ENCODE data around the gene TRAPPC2. TPM values are rescaled to one million over a fixed set of nuclear protein-coding genes. Genes with fewer than 3 reads are reported as not detected.

Gene TRAPPC2
- total RNA-seq, 1 experiment from 2014 or later = 23.6 TPM

DNA sequence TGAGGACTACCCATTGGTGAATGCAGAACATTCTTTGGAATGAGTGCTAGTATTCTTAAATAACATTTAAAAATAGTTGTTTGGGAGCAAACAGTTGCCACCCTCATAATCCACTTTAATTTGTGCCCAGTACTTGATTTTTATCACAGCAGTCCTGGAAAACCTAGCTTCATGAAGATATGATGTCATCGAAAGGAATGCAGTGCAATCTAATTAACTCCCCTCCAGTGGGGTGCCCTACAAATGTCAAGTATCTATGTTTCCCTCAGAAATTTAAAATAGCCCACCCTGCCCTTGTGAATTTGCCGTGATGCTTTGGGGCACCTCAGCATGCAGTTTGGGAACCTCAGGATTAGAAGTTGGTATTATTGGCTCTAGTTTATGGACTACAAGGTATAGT, 40.1 kb downstream of the TRAPPC2 start:
- H4K20me1 ChIP-seq (ENCODE audit: insufficient read depth) = peaks cover 7% of the 10 kb centered on the region; the same call in 1 of the 2 replicates
- peak overlapping the region; percentile 90 for H3K27ac ChIP-seq
- DNase-seq = no peak
- no peaks in the 10 kb centered on the region for H3K27me3 ChIP-seq (ENCODE audit: insufficient read depth, low read depth)
- peaks cover 97% of the 10 kb centered on the region for H3K79me2 ChIP-seq (ENCODE audit: low read depth)
- POLR2A ChIA-PET (ENCODE audit: unreplicated experiment) = interaction anchor here (1.1 kb wide), 1 partner anchor 40 kb away, joined by 11 read pairs; the partner anchor contains the start of genes OFD1 and TRAPPC2
- intact Hi-C loops (cut with micrococcal nuclease; ENCODE audit: unreplicated experiment) = no loop called here
- H3K4me2 ChIP-seq = peak overlapping the region; percentile 96
- no peaks in the 10 kb centered on the region for H3K9me3 ChIP-seq (ENCODE audit: insufficient read depth, low read depth)
- H2AFZ ChIP-seq = no peak overlapping the region
- peak overlapping the region; percentile 22; the same call in 1 of the 2 replicates for H3K4me3 ChIP-seq
- H3K36me3 ChIP-seq (ENCODE audit: low read depth) = peaks cover 6% of the 10 kb centered on the region; the same call in 1 of the 2 replicates
- TF ChIP-seq, protein P1, sequence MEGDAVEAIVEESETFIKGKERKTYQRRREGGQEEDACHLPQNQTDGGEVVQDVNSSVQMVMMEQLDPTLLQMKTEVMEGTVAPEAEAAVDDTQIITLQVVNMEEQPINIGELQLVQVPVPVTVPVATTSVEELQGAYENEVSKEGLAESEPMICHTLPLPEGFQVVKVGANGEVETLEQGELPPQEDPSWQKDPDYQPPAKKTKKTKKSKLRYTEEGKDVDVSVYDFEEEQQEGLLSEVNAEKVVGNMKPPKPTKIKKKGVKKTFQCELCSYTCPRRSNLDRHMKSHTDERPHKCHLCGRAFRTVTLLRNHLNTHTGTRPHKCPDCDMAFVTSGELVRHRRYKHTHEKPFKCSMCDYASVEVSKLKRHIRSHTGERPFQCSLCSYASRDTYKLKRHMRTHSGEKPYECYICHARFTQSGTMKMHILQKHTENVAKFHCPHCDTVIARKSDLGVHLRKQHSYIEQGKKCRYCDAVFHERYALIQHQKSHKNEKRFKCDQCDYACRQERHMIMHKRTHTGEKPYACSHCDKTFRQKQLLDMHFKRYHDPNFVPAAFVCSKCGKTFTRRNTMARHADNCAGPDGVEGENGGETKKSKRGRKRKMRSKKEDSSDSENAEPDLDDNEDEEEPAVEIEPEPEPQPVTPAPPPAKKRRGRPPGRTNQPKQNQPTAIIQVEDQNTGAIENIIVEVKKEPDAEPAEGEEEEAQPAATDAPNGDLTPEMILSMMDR (conservative IDR thresholded peaks at IDR 0.05) = no peak
- no peak for TF ChIP-seq EZH2 (IDR thresholded peaks at IDR 0.05; ENCODE audit: low read depth)
- CTCF ChIA-PET = no interaction called here
- H3K9me2 ChIP-seq (ENCODE audit: insufficient read depth) = no peaks in the 10 kb centered on the region
- BruUV-seq (replicated peaks) = no TSS peak
- H3K4me1 ChIP-seq (replicated peaks; ENCODE audit: insufficient read depth) = peaks cover 64% of the 10 kb centered on the region
- H3F3A ChIP-seq (ENCODE audit: insufficient read depth, low read depth) = peaks cover 30% of the 10 kb centered on the region; the same call in 1 of the 2 replicates

DNA sequence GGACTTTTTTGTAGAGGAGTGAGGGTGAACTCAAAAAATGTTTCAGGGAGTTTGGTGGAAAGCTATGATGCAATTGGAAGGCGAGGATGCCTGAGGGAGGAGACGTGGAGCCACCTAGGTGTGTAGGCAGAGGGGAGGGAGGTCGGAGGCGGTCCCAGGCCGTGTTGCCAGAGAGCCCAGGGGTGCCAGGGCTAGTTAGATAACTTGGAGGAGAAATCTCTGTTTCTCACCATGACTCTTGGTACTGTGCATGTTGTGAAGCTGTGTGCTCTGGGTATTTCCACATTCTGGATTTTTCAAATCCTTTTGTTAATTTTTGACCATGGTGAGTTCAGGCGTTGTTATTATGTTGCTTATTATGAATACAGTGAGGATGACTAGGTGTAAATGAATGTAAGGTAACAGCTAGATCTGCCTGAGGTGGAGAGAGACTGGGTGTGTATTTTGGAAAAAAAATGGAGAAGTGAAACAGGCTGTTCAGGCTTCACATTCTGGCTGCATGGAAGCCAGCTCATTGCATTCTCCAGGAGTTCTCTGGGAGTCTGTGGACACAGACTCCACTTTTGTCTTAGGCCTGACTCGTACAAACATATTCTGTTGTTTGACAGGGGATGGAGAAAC, 41.0 kb downstream of the TRAPPC2 start:
- no peaks in the 10 kb centered on the region for H3K9me3 ChIP-seq (ENCODE audit: insufficient read depth, low read depth)
- BruUV-seq (replicated peaks) = no TSS peak
- peak overlapping the region; percentile 90 for H3K27ac ChIP-seq
- intact Hi-C loops (cut with micrococcal nuclease; ENCODE audit: unreplicated experiment) = loop anchor here (2.0 kb wide), 1 partner anchor 41 kb away; the partner anchor contains the start of genes OFD1 and TRAPPC2
- H3F3A ChIP-seq (ENCODE audit: insufficient read depth, low read depth) = peaks cover 30% of the 10 kb centered on the region; the same call in 1 of the 2 replicates
- peaks cover 7% of the 10 kb centered on the region; the same call in 1 of the 2 replicates for H4K20me1 ChIP-seq (ENCODE audit: insufficient read depth)
- ChIA-PET CTCF (interaction anchor here (0.6 to 0.8 kb wide), 2 partner anchors 43 to 905 kb away, joined by 3 read pairs; no protein-coding TSS in a partner anchor), POLR2A (ENCODE audit: unreplicated experiment) (interaction anchor here (0.6 to 1.1 kb wide), 3 partner anchors 20 to 717 kb away, joined by 4 to 27 read pairs (median 11); partner anchors contain the start of genes OFD1 and TRAPPC2)
- TF ChIP-seq, protein P1 (conservative IDR thresholded peaks at IDR 0.05) = no peak
- no peak for TF ChIP-seq EZH2 (IDR thresholded peaks at IDR 0.05; ENCODE audit: low read depth)
- H3K9me2 ChIP-seq (ENCODE audit: insufficient read depth) = no peaks in the 10 kb centered on the region
- peaks cover 6% of the 10 kb centered on the region; the same call in 1 of the 2 replicates for H3K36me3 ChIP-seq (ENCODE audit: low read depth)
- H3K27me3 ChIP-seq (ENCODE audit: insufficient read depth, low read depth) = no peaks in the 10 kb centered on the region
- H3K4me3 ChIP-seq = peak overlapping the region; percentile 22; the same call in 1 of the 2 replicates
- peaks cover 59% of the 10 kb centered on the region for H3K4me1 ChIP-seq (replicated peaks; ENCODE audit: insufficient read depth)
- H3K4me2 ChIP-seq = peak overlapping the region; percentile 96
- no peak overlapping the region for H2AFZ ChIP-seq
- peak; percentile 54 to 81 for DNase-seq
- peaks cover 91% of the 10 kb centered on the region for H3K79me2 ChIP-seq (ENCODE audit: low read depth)

DNA sequence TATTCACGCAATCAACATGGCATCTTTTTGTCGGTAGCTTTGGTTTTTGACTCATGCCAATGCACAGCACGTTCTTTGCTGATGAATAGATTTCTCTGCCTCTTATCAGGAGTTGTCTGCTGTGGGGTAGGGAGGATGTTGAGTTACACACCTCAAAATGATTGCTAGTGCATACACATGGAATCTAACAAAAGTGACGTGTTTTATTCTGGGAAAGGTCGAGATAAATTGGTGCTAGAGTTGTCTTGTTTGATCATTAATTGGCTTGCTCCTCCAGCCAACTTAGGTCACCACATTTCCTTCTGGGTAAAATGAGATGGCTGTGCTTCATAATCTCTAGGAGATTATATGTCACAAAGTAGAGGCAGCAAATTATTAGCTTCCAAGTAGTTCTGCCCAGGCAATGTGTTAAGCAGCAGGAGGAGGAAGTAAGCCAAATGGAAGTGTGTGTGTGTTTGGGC, 41.6 kb downstream of the TRAPPC2 start:
- H3K4me3 ChIP-seq = peak overlapping the region; percentile 22; the same call in 1 of the 2 replicates
- H3K4me1 ChIP-seq (replicated peaks; ENCODE audit: insufficient read depth) = peaks cover 52% of the 10 kb centered on the region
- intact Hi-C loops (cut with micrococcal nuclease; ENCODE audit: unreplicated experiment) = loop anchor here (2.0 kb wide), 1 partner anchor 42 kb away; the partner anchor contains the start of genes OFD1 and TRAPPC2
- TF ChIP-seq, protein P1 (conservative IDR thresholded peaks at IDR 0.05) = no peak
- TF ChIP-seq EZH2 (IDR thresholded peaks at IDR 0.05; ENCODE audit: low read depth) = no peak
- H3K27me3 ChIP-seq (ENCODE audit: insufficient read depth, low read depth) = no peaks in the 10 kb centered on the region
- H3K79me2 ChIP-seq (ENCODE audit: low read depth) = peaks cover 85% of the 10 kb centered on the region
- peaks cover 30% of the 10 kb centered on the region; the same call in 1 of the 2 replicates for H3F3A ChIP-seq (ENCODE audit: insufficient read depth, low read depth)
- ChIA-PET CTCF (interaction anchor here (0.8 kb wide), 1 partner anchor 44 kb away, joined by 3 read pairs; no protein-coding TSS in a partner anchor), POLR2A (ENCODE audit: unreplicated experiment) (interaction anchor here (0.5 kb wide), 1 partner anchor 42 kb away, joined by 6 read pairs; the partner anchor contains the start of genes OFD1 and TRAPPC2)
- H3K4me2 ChIP-seq = peak overlapping the region; percentile 96
- no peaks in the 10 kb centered on the region for H3K9me2 ChIP-seq (ENCODE audit: insufficient read depth)
- no peak for DNase-seq
- no peaks in the 10 kb centered on the region for H3K9me3 ChIP-seq (ENCODE audit: insufficient read depth, low read depth)
- no TSS peak for BruUV-seq (replicated peaks)
- peaks cover 7% of the 10 kb centered on the region; the same call in 1 of the 2 replicates for H4K20me1 ChIP-seq (ENCODE audit: insufficient read depth)
- H3K36me3 ChIP-seq (ENCODE audit: low read depth) = peaks cover 6% of the 10 kb centered on the region; the same call in 1 of the 2 replicates
- peak overlapping the region; percentile 90 for H3K27ac ChIP-seq
- no peak overlapping the region for H2AFZ ChIP-seq

Data from PC-9 (cell line).